HepG2 (cell line): ENCODE results near the gene DHX57. TPM values are rescaled to one million over a fixed set of nuclear protein-coding genes. Genes with fewer than 3 reads are reported as not detected.

Source experiments
- ATAC-seq: fragments of 200-7000 bp; cut with Tn5 transposase; 3 replicates; pipeline ENCODE4 v1.9.1; 2020; ENCODE audit warnings: mild to moderate bottlenecking, moderate library complexity
- BruUV-seq: library from RNA; stranded (reverse); fragments of 400-500 nt; replicated peaks from 2 replicates; lab custom pipeline; 2021; lab: Mats Ljungman, UMichigan
- CTCF ChIA-PET: fragments of 300-600 bp; formaldehyde crosslinking; extraction: SDS; loops from one replicate; lab custom pipeline; 2021; ENCODE audit warnings: low total read pairs, inconsistent platforms, low intra/inter-chr PET ratio; lab: Yijun Ruan, JAX
- POLR2A ChIA-PET: fragments of 350-600 bp; sonication (Branson Sonifier 250); formaldehyde crosslinking; loops from one replicate; lab custom pipeline; 2020; ENCODE audit warnings: antibody characterized with exemption, inconsistent platforms; lab: Yijun Ruan, JAX
- DNase-seq: peaks from one replicate; pipeline ENCODE4 v3.0.0-alpha.2; 2015; ENCODE audit warnings: low spot score
- FAIRE-seq: peaks from 3 replicates; lab custom pipeline; 2011; peaks lifted over from hg19 to GRCh38; lab: Jason Lieb, UNC
- H2AFZ ChIP-seq: one replicate; pipeline ENCODE4 v1.6.1; 2011; ENCODE audit warnings: low read length, inconsistent platforms
- H3K27ac ChIP-seq: fragments of 300-600 bp; 3 replicates; pipeline ENCODE4 v1.8.0; 2011; ENCODE audit warnings: mixed run types, mild to moderate bottlenecking, mixed read lengths, low read length, inconsistent platforms; ENCODE audit not compliant: insufficient read depth; ENCODE audit errors: extremely low read length
- H3K27me3 ChIP-seq, 2 experiments: fragments of 200-600 bp in 1 of 2; 2 replicates in 1 of 2; 3 replicates in 1 of 2; pipeline versions ENCODE4 v1.6.0 to v1.8.0; 2011; ENCODE audit warnings: low read length in 2 of 2, mild to moderate bottlenecking in 2 of 2, moderate library complexity in 2 of 2, inconsistent platforms in 1 of 2; ENCODE audit not compliant: insufficient read depth in 2 of 2, control insufficient read depth in 1 of 2
- H3K36me3 ChIP-seq, 2 experiments: fragments of 200-600 bp in 1 of 2; replicated peaks in 1 of 2; 2 replicates in 1 of 2; 3 replicates in 1 of 2; pipeline versions ENCODE4 v1.5.1 to v1.8.0; 2011; ENCODE audit warnings: low read length in 2 of 2, inconsistent platforms in 1 of 2; ENCODE audit not compliant: insufficient read depth in 2 of 2, control insufficient read depth in 1 of 2
- H3K4me1 ChIP-seq: 2 replicates; pipeline ENCODE4 v1.5.1; 2012; ENCODE audit warnings: low read length, inconsistent platforms; ENCODE audit not compliant: insufficient read depth
- H3K4me2 ChIP-seq: 2 replicates; pipeline ENCODE4 v1.6.0; 2011; ENCODE audit warnings: low read depth, low read length, inconsistent platforms
- H3K4me3 ChIP-seq, 3 experiments: fragments of 200-600 bp in 1 of 3; sonication (generic), shearing (Covaris generic) in 1 of 3; replicated peaks in 1 of 3; 2 replicates each; pipeline ENCODE4 v1.5.1; 2011 to 2016; ENCODE audit warnings: low read length in 3 of 3, inconsistent platforms in 2 of 3, low read depth in 2 of 3, mild to moderate bottlenecking in 2 of 3, control low read depth in 1 of 3, mixed read lengths in 1 of 3; ENCODE audit not compliant: insufficient read depth in 1 of 3
- H3K79me2 ChIP-seq: one replicate; pipeline ENCODE4 v1.6.1; 2011; ENCODE audit warnings: low read length, inconsistent platforms; ENCODE audit not compliant: insufficient read depth
- H3K9ac ChIP-seq: 2 replicates; pipeline ENCODE4 v1.6.0; 2011; ENCODE audit warnings: mild to moderate bottlenecking, low read depth, low read length, inconsistent platforms; ENCODE audit not compliant: insufficient read depth
- H3K9me3 ChIP-seq: 2 replicates; pipeline ENCODE4 v1.5.1; 2012; ENCODE audit warnings: mild to moderate bottlenecking, low read length
- H4K20me1 ChIP-seq: 2 replicates; pipeline ENCODE4 v1.6.0; 2011; ENCODE audit warnings: inconsistent platforms, mild to moderate bottlenecking, low read length, moderate library complexity; ENCODE audit not compliant: insufficient read depth
- CCAR2 ChIP-seq: fragments of 200-400 bp; formaldehyde crosslinking; optimal IDR thresholded peaks from 2 replicates; pipeline ENCODE3; 2018; ENCODE audit warnings: low read depth, mild to moderate bottlenecking, low read length, moderate library complexity
- HNRNPLL ChIP-seq: fragments of 200-400 bp; formaldehyde crosslinking; IDR thresholded peaks from 2 replicates; pipeline ENCODE4 v1.6.1; 2017; ENCODE audit warnings: mild to moderate bottlenecking, low read depth, low read length; ENCODE audit not compliant: poor library complexity, severe bottlenecking
- MIER3 ChIP-seq: IDR thresholded peaks from 2 replicates; pipeline ENCODE4 v1.6.1; 2016; ENCODE audit warnings: missing compliant biosample characterization, borderline replicate concordance
- PLSCR1 ChIP-seq: sonication (generic); formaldehyde crosslinking; IDR thresholded peaks from 2 replicates; pipeline ENCODE4 v1.5.0; 2020; ENCODE audit warnings: missing genetic modification reagents, mild to moderate bottlenecking, borderline replicate concordance
- RBM39 ChIP-seq: fragments of 200-400 bp; formaldehyde crosslinking; IDR thresholded peaks from one replicate; pipeline ENCODE4 v1.6.1; 2018; ENCODE audit warnings: antibody characterized with exemption, mild to moderate bottlenecking, low read depth, low read length; ENCODE audit not compliant: poor library complexity, severe bottlenecking
- RNF219 ChIP-seq: sonication (generic); formaldehyde crosslinking; IDR thresholded peaks from 2 replicates; pipeline ENCODE4 v1.5.0; 2020; ENCODE audit warnings: mild to moderate bottlenecking, missing genetic modification reagents
- SIN3B ChIP-seq: fragments of 150-350 bp; IDR thresholded peaks from 2 replicates; pipeline ENCODE4 v1.6.1; 2014; ENCODE audit warnings: low read length
- SOX5 ChIP-seq: IDR thresholded peaks from 2 replicates; pipeline ENCODE4 v1.6.1; 2016; ENCODE audit warnings: borderline replicate concordance
- TIGD3 ChIP-seq: sonication (generic); formaldehyde crosslinking; IDR thresholded peaks from 2 replicates; pipeline ENCODE4 v1.5.1; 2020; ENCODE audit warnings: mild to moderate bottlenecking, missing genetic modification reagents, borderline replicate concordance
- ZNF230 ChIP-seq: sonication (generic); formaldehyde crosslinking; IDR thresholded peaks from 2 replicates; pipeline ENCODE4 v1.4.0; 2020; ENCODE audit warnings: mild to moderate bottlenecking, missing genetic modification reagents
- ZNF589 ChIP-seq: sonication (generic); formaldehyde crosslinking; conservative IDR thresholded peaks from 2 replicates; pipeline ENCODE4 v1.8.0; 2022; ENCODE audit warnings: mild to moderate bottlenecking, moderate library complexity, missing genetic modification reagents
- ZNF629 ChIP-seq: sonication (generic); formaldehyde crosslinking; conservative IDR thresholded peaks from 2 replicates; pipeline ENCODE4 v1.5.0; 2020; ENCODE audit warnings: missing genetic modification reagents
- ZSCAN5A ChIP-seq: sonication (generic); formaldehyde crosslinking; IDR thresholded peaks from 2 replicates; pipeline ENCODE4 v1.8.0; 2022; ENCODE audit warnings: mild to moderate bottlenecking, missing genetic modification reagents, borderline replicate concordance
- WGBS: methylation state at CpG from one replicate; pipeline ENCODE4 v1.1.6; 2017; ENCODE audit warnings: low lambda C conversion rate; 5-methylcytosine and 5-hydroxymethylcytosine counted together
- in situ Hi-C: cut with HindIII; loops from 2 replicates; pipeline ENCODE4 v1.10.0; 2017; ENCODE audit warnings: low pct_unique_long_range_greater_than_20kb; ENCODE audit not compliant: extremely low pct_ligation_motif_present
- intact Hi-C: fragments of 100-400 bp; cut with micrococcal nuclease; formaldehyde crosslinking; loops from one replicate; pipeline ENCODE4 v1.10.0; 2022; ENCODE audit not compliant: unreplicated experiment
- polyA plus RNA-seq, 8 experiments: library from polyadenylated mRNA; depleted of rRNA in 3 of 8; stranded (reverse) in 7 of 8; unstranded in 1 of 8; fragments of >200 nt; fragmentation: Illumina TruSeq in 4 of 8; extraction: Trizol in 4 of 8; gene quantifications; 2 replicates each; pipeline versions ENCODE4 v1.2.1 to v1.2.3, GENCODE V29; 2011 to 2016; ENCODE audit warnings: low read depth in 4 of 8, missing spikeins in 1 of 8, mixed read lengths in 1 of 8; ENCODE audit not compliant: insufficient read depth in 1 of 8
- total RNA-seq, 5 experiments: library from RNA; depleted of rRNA; stranded (reverse); fragments of >200 nt; fragmentation: Illumina TruSeq; extraction: Trizol; gene quantifications; 2 replicates each; pipeline ENCODE4 v1.2.3, GENCODE V29; 2016; ENCODE audit warnings: low read depth in 1 of 5

Gene DHX57
- total and polyA plus RNA-seq, 2 of the 13 experiments (the other 11 are each of a cell fraction or from before 2014, with no cell fraction given): 9.2 to 24.2 TPM

GRCh38 chr2:38912619-38913018, 36.9 kb upstream of the DHX57 start:
- Histone ChIP-seq H3K36me3 (no peaks in the 10 kb centered on the region), H3K27ac (no peak overlapping the region), H2AFZ (no peak overlapping the region), H3K79me2 (no peaks in the 10 kb centered on the region), H3K27me3 (no peaks in the 10 kb centered on the region), H3K4me1 (peaks cover 14% of the 10 kb centered on the region), H3K4me2 (no peak overlapping the region), H4K20me1 (no peaks in the 10 kb centered on the region), H3K9ac (no peak overlapping the region), H3K9me3 (no peaks in the 10 kb centered on the region), H3K4me3 (no peak overlapping the region)
- FAIRE-seq: no peak
- WGBS: 0% methylated on average over 1 of the region's 1 CpG
- BruUV-seq: no TSS peak
- DNase-seq: no peak
- intact Hi-C loops: no loop called here
- ChIA-PET POLR2A (no interaction called here), CTCF (no interaction called here)
- ATAC-seq: no peak
- in situ Hi-C loops: no loop called here
- no peak for TF ChIP-seq CCAR2
- peak; percentile 59 for TF ChIP-seq ZNF629

- WGBS: 56% methylated on average over 1 of the region's 1 CpG
- no peaks in the 10 kb centered on the region for H3K79me2 ChIP-seq
- TF ChIP-seq TIGD3 (CRISPR knock-in tag): no peak
- no peak for TF ChIP-seq ZSCAN5A (CRISPR knock-in tag)
- no peak for TF ChIP-seq HNRNPLL
- no peak for TF ChIP-seq ZNF589 (CRISPR knock-in tag)
- no peak for TF ChIP-seq SOX5
- TF ChIP-seq RBM39: no peak
- TF ChIP-seq MIER3: no peak
- TF ChIP-seq ZNF230 (CRISPR knock-in tag): no peak
- no peak for TF ChIP-seq SIN3B
- no peak for TF ChIP-seq PLSCR1 (CRISPR knock-in tag)
- no peak for TF ChIP-seq RNF219 (CRISPR knock-in tag)
These were observed 35.5 kb upstream of the DHX57 start for GRCh38 chr2:38911191-38911590.

More at GRCh38 chr2:38911191-38911590, 35.5 kb upstream of the DHX57 start:
- Histone ChIP-seq H3K9ac (no peak overlapping the region), H3K27me3 (no peaks in the 10 kb centered on the region), H3K4me1 (peaks cover 28% of the 10 kb centered on the region), H3K36me3 (no peaks in the 10 kb centered on the region), H3K9me3 (no peaks in the 10 kb centered on the region), H3K27ac (no peak overlapping the region), H2AFZ (no peak overlapping the region), H3K4me3 (no peak overlapping the region), H4K20me1 (no peaks in the 10 kb centered on the region), H3K4me2 (no peak overlapping the region)
- no peak for FAIRE-seq
- no peak for ATAC-seq
- intact Hi-C loops (no loop called here), in situ Hi-C loops (no loop called here)
- no peak for DNase-seq
- no TSS peak for BruUV-seq
- ChIA-PET CTCF (no interaction called here), POLR2A (no interaction called here)
